GM19025 (cell line): ENCODE results near the gene DYNC2LI1.

Experiments used
- ATAC-seq: cut with Tn5 transposase; IDR thresholded peaks from one replicate; pipeline ENCODE4 v1.9.1; 2021; ENCODE audit warnings: mild to moderate bottlenecking, low read depth, moderate library complexity; ENCODE audit not compliant: unreplicated experiment

The DYNC2LI1 gene

DNA sequence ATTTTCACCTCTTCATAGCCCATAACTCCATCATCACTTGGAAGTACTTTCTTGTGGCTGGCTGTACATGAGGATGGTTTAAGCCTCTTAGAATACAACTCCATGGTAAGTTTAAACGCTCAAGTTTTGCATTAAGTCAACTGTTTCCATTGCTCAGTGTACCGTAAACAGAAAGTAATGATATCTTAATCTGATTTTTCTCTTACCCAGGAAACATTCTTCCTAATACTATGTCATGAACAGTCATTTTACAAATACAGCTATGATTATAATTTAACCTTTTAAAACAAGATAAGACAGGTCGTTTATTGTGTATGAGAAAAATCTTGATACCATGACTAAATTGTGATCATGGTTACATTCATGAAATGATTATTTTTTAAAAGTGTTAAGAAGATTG, 11.6 kb upstream of the DYNC2LI1 start:
- ATAC-seq: no peak

DNA sequence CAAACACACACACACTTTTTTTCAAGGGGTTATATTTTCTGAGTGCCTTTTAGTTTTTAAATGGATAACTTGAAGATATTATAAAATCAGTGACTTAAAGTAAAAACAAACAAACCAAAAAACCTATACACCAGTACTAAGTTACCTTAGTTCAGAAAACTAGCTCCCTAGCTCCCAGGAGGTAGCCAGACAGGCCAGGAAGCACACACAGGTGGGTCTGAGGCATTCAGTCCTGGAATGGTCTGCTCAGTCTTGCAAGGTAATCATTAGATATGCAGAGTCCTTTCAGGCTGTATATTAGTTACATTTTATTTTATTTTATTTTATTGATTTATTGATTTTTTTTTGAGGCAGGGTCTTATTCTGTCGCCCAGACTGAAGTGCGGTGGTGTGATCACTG, 10.7 kb upstream of the DYNC2LI1 start:
- ATAC-seq: no peak

- ATAC-seq: no peak
Measured at GRCh38 chr2:43764086-43764705, 9.6 kb upstream of the DYNC2LI1 start.

GRCh38 chr2:43766006-43766405, 7.8 kb upstream of the DYNC2LI1 start:
- ATAC-seq: no peak

GRCh38 chr2:43774617-43775016, 778 bp downstream of the DYNC2LI1 start:
- ATAC-seq: no peak

- ATAC-seq: no peak
Measured at GRCh38 chr2:43776324-43776723, 2.5 kb downstream of the DYNC2LI1 start.

DNA sequence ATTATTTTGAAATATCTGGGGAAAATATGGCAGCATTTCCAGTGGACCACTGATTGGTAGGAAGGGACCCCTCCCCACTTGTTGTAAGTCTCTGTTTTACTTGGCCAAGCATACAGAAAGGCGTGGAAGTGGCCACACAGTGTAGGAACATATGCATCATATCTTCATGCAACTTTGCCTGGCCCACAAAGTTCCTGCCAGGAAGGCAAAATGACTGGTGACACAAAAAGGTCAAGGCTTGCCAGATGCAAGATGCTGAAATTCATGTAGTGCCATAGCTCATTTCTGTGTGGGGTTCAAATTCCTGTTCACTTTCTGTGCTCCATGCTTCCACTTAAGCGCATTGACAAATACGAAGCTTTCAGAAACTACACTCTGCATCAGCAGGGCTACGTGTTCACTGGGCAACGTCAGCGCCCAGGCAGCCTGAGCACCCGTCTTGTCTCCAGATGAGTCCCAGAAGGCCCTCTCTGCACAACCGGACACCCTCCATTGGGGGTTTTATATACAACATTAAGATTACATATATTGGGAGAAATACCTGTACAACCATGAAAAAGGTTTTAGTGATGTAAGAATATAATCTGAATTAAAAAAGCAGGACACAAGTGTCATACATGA, 3.6 kb downstream of the DYNC2LI1 start:
- ATAC-seq: no peak

GRCh38 chr2:43778233-43778632, 4.4 kb downstream of the DYNC2LI1 start:
- ATAC-seq: no peak

- ATAC-seq: no peak
Measured at GRCh38 chr2:43787895-43788294, 14.1 kb downstream of the DYNC2LI1 start.

DNA sequence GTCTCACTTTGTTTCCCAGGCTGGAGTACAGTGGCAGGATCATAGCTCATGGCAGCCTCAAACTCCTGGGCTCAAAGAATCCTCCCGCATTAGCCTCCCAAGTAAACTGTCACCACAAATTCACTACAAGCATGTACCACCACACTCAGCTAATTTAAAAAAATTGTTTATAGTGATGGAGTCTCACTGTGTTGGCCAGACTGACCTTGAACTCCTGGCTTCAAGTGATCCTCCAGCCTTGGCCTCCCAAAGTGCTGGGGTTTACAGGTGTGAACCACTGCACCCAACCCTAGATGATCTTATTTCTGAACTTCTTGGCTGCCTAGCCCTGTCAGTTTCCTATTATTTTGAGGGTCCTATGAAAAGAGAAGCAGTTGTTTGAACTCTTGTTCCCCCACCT, 14.8 kb downstream of the DYNC2LI1 start:
- no peak for ATAC-seq

- no peak for ATAC-seq
Measured at GRCh38 chr2:43790147-43790546, 16.3 kb downstream of the DYNC2LI1 start.

- ATAC-seq: no peak
Measured at GRCh38 chr2:43791035-43791765, 17.4 kb downstream of the DYNC2LI1 start.

GRCh38 chr2:43792653-43793052, 18.8 kb downstream of the DYNC2LI1 start:
- no peak for ATAC-seq

DNA sequence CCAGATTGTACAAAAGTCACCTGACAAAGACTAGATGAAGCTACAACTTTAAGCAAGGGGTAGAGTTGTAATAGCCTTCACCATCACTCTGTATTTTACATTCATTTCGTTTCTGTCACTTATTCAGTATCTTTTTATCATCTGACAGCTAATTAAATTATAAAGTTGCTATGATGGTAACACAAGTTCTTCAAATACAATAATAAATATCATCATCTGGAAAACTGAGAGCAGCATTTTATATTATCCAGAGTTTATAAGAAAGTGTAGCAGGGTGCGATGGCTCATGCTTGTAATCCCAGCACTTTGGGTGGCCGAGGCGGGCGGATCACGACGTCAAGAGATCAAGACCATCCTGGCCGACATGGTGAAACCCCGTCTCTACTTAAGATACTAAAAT, 21.1 kb downstream of the DYNC2LI1 start:
- ATAC-seq: no peak

GRCh38 chr2:43796206-43796605, 22.4 kb downstream of the DYNC2LI1 start:
- no peak for ATAC-seq

GRCh38 chr2:43798300-43798699, 24.5 kb downstream of the DYNC2LI1 start:
- ATAC-seq: no peak

- ATAC-seq: no peak
Measured at GRCh38 chr2:43800894-43801293, 27.1 kb downstream of the DYNC2LI1 start.

- ATAC-seq: no peak
Measured at GRCh38 chr2:43802135-43802534, 28.3 kb downstream of the DYNC2LI1 start.

- ATAC-seq: no peak
Measured at GRCh38 chr2:43803113-43803512, 29.3 kb downstream of the DYNC2LI1 start.

- no peak for ATAC-seq
Measured at GRCh38 chr2:43806719-43807031, 32.8 kb downstream of the DYNC2LI1 start.

GRCh38 chr2:43810452-43810851, 36.6 kb downstream of the DYNC2LI1 start:
- ATAC-seq: no peak

DNA sequence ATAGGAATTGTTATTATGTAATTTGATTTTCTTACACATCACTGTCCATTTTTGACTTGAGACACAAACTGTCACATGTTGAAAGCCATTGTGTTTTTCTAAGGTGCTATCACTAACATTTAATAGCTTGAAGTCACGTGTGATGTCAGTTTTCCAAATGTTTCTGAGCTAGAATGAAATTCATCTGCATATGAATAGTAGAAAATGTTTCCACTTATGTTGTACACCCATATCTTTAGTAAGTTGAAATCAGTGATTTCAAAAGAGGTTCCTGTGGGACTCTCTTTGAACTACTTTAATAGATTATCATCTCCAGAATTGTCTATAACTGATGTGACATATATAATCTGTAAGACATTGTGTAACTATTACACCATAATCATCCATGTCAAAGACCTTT, 37.0 kb downstream of the DYNC2LI1 start:
- no peak for ATAC-seq
